ENCODE measurements around the gene NAA30.

The NAA30 gene

GRCh38 chr14:57388067-57388466 lies 2.3 kb upstream of the NAA30 start:
- TF ChIP-seq FOXM1 (IDR thresholded peaks at IDR 0.05; ENCODE audit: borderline replicate concordance, low read depth) (no peak), YY1 (IDR thresholded peaks at IDR 0.05; ENCODE audit: low read depth) (no peak), TCF12 (IDR thresholded peaks at IDR 0.05; ENCODE audit: low read depth) (no peak), ZBTB7A (IDR thresholded peaks at IDR 0.05; ENCODE audit: low read depth) (no peak), EP300 (IDR thresholded peaks at IDR 0.05; ENCODE audit: borderline replicate concordance) (no peak), TAF1 (IDR thresholded peaks at IDR 0.05; ENCODE audit: low read depth) (no peak), TEAD4 (IDR thresholded peaks at IDR 0.05) (no peak), NFIC (IDR thresholded peaks at IDR 0.05) (no peak)

GRCh38 chr14:57389646-57390036 lies 745 bp upstream of the NAA30 start:
- no peak for TF ChIP-seq ZBTB7A (IDR thresholded peaks at IDR 0.05; ENCODE audit: low read depth)
- TF ChIP-seq RAD21 (IDR thresholded peaks at IDR 0.05; ENCODE audit: low read depth): no peak
- TF ChIP-seq EP300 (IDR thresholded peaks at IDR 0.05; ENCODE audit: borderline replicate concordance): no peak
- TF ChIP-seq CEBPB (IDR thresholded peaks at IDR 0.05): peak; percentile 61

- TF ChIP-seq TCF12 (IDR thresholded peaks at IDR 0.05; ENCODE audit: low read depth) (no peak), YY1 (IDR thresholded peaks at IDR 0.05; ENCODE audit: low read depth) (no peak), EGR1 (IDR thresholded peaks at IDR 0.05) (no peak), NFIC (IDR thresholded peaks at IDR 0.05) (0 out of 2 replicates have a peak, but pooled peaks have one; percentile 2)
Observed at GRCh38 chr14:57390806-57391516, 575 bp downstream of the NAA30 start.

- TF ChIP-seq RAD21 (IDR thresholded peaks at IDR 0.05; ENCODE audit: low read depth) (no peak), TAF1 (IDR thresholded peaks at IDR 0.05; ENCODE audit: low read depth) (no peak), REST (IDR thresholded peaks at IDR 0.05; ENCODE audit: low read depth) (no peak), NFIC (IDR thresholded peaks at IDR 0.05) (no peak), YY1 (IDR thresholded peaks at IDR 0.05; ENCODE audit: low read depth) (no peak), ZBTB7A (IDR thresholded peaks at IDR 0.05; ENCODE audit: low read depth) (no peak)
Observed at GRCh38 chr14:57391517-57392195, 1.3 kb downstream of the NAA30 start.

GRCh38 chr14:57392830-57393229 lies 2.4 kb downstream of the NAA30 start:
- TF ChIP-seq USF1 (IDR thresholded peaks at IDR 0.05) (no peak), REST (IDR thresholded peaks at IDR 0.05; ENCODE audit: low read depth) (no peak), CEBPB (IDR thresholded peaks at IDR 0.05) (no peak), RAD21 (IDR thresholded peaks at IDR 0.05; ENCODE audit: low read depth) (no peak), EP300 (IDR thresholded peaks at IDR 0.05; ENCODE audit: borderline replicate concordance) (no peak), TEAD4 (IDR thresholded peaks at IDR 0.05) (no peak), EGR1 (IDR thresholded peaks at IDR 0.05) (no peak), MAX (IDR thresholded peaks at IDR 0.05) (no peak), ZBTB7A (IDR thresholded peaks at IDR 0.05; ENCODE audit: low read depth) (no peak), YY1 (IDR thresholded peaks at IDR 0.05; ENCODE audit: low read depth) (no peak), NFIC (IDR thresholded peaks at IDR 0.05) (no peak), TAF1 (IDR thresholded peaks at IDR 0.05; ENCODE audit: low read depth) (no peak), FOXM1 (IDR thresholded peaks at IDR 0.05; ENCODE audit: borderline replicate concordance, low read depth) (no peak), TCF12 (IDR thresholded peaks at IDR 0.05; ENCODE audit: low read depth) (no peak), CREB1 (IDR thresholded peaks at IDR 0.05; ENCODE audit: low read depth) (no peak)

- TF ChIP-seq EGR1 (IDR thresholded peaks at IDR 0.05): no peak
- TF ChIP-seq REST (IDR thresholded peaks at IDR 0.05; ENCODE audit: low read depth): no peak
- TF ChIP-seq ZBTB7A (IDR thresholded peaks at IDR 0.05; ENCODE audit: low read depth): no peak
- no peak for TF ChIP-seq EP300 (IDR thresholded peaks at IDR 0.05; ENCODE audit: borderline replicate concordance)
- TF ChIP-seq USF1 (IDR thresholded peaks at IDR 0.05): no peak
- TF ChIP-seq TEAD4 (IDR thresholded peaks at IDR 0.05): no peak
- TF ChIP-seq CEBPB (IDR thresholded peaks at IDR 0.05): no peak
- no peak for TF ChIP-seq FOXM1 (IDR thresholded peaks at IDR 0.05; ENCODE audit: borderline replicate concordance, low read depth)
- no peak for TF ChIP-seq TCF12 (IDR thresholded peaks at IDR 0.05; ENCODE audit: low read depth)
- no peak for TF ChIP-seq MAX (IDR thresholded peaks at IDR 0.05)
- TF ChIP-seq YY1 (IDR thresholded peaks at IDR 0.05; ENCODE audit: low read depth): no peak
- TF ChIP-seq RAD21 (IDR thresholded peaks at IDR 0.05; ENCODE audit: low read depth): no peak
- no peak for TF ChIP-seq NFIC (IDR thresholded peaks at IDR 0.05)
Observed at GRCh38 chr14:57400556-57401494, 10.4 kb downstream of the NAA30 start.

Data from Ishikawa (cell line).